Measurements from ENCODE around the gene ZSCAN29.

Gene ZSCAN29

GRCh38 chr15:43383070-43383469 lies 12.2 kb upstream of the ZSCAN29 start:
- Mint-ChIP-seq H3K27ac (no peak overlapping the region), H3K36me3 (ENCODE audit: insufficient read depth) (peaks cover 67% of the 10 kb centered on the region), H3K27me3 (no peaks in the 10 kb centered on the region), H3K4me1 (ENCODE audit: low read depth in 2 of 2) (no peaks in the 10 kb centered on the region), H3K4me3 (no peak overlapping the region), H3K9me3 (no peaks in the 10 kb centered on the region)
- DNase-seq (no peak), ATAC-seq (replicated peaks) (no peak)

- no peaks in the 10 kb centered on the region for H3K27me3 Mint-ChIP-seq
- no peaks in the 10 kb centered on the region for H3K9me3 Mint-ChIP-seq
- no peak overlapping the region for H3K27ac Mint-ChIP-seq
- H3K36me3 Mint-ChIP-seq (ENCODE audit: insufficient read depth): peaks cover 65% of the 10 kb centered on the region
- no peak for ATAC-seq (replicated peaks)
- DNase-seq: no peak
- no peaks in the 10 kb centered on the region for H3K4me1 Mint-ChIP-seq (ENCODE audit: low read depth in 2 of 2)
- no peak overlapping the region for H3K4me3 Mint-ChIP-seq
Measured at GRCh38 chr15:43382310-43382709, 11.5 kb upstream of the ZSCAN29 start.

- Mint-ChIP-seq H3K27ac (no peak overlapping the region), H3K36me3 (ENCODE audit: insufficient read depth) (peaks cover 47% of the 10 kb centered on the region), H3K9me3 (no peaks in the 10 kb centered on the region), H3K4me3 (no peak overlapping the region), H3K4me1 (ENCODE audit: low read depth in 2 of 2) (peaks cover 5 to 6% of the 10 kb centered on the region in 2 donors), H3K27me3 (no peaks in the 10 kb centered on the region)
- ATAC-seq (replicated peaks) (no peak), DNase-seq (no peak)
Measured at GRCh38 chr15:43378601-43379000, 7.8 kb upstream of the ZSCAN29 start.

- Mint-ChIP-seq H3K9me3 (no peaks in the 10 kb centered on the region), H3K36me3 (ENCODE audit: insufficient read depth) (peaks cover 33% of the 10 kb centered on the region), H3K27ac (no peak overlapping the region), H3K4me1 (ENCODE audit: low read depth in 2 of 2) (peaks cover 17 to 20% of the 10 kb centered on the region in 2 donors), H3K27me3 (no peaks in the 10 kb centered on the region), H3K4me3 (no peak overlapping the region)
- DNase-seq (peak; percentile 17 to 27 (median 22)), ATAC-seq (replicated peaks) (peak; percentile 74)
Measured at GRCh38 chr15:43376017-43376705, 5.3 kb upstream of the ZSCAN29 start.

- Mint-ChIP-seq H3K4me3 (peak overlapping the region; percentile 93), H3K4me1 (ENCODE audit: low read depth in 2 of 2) (peaks cover 34 to 41% of the 10 kb centered on the region in 2 donors), H3K27ac (peak overlapping the region; percentile 83 to 91), H3K36me3 (ENCODE audit: insufficient read depth) (peaks cover 13% of the 10 kb centered on the region), H3K9me3 (peaks cover 0 to 31% of the 10 kb centered on the region in 2 donors), H3K27me3 (no peaks in the 10 kb centered on the region)
- DNase-seq: no peak
- ATAC-seq (replicated peaks): peak; percentile 61
Measured at GRCh38 chr15:43370310-43370974, 401 bp downstream of the ZSCAN29 start.

GRCh38 chr15:43361313-43361903 lies 9.4 kb downstream of the ZSCAN29 start:
- peaks cover 0 to 2% of the 10 kb centered on the region in 2 donors for H3K4me1 Mint-ChIP-seq (ENCODE audit: low read depth in 2 of 2)
- no peak overlapping the region for H3K27ac Mint-ChIP-seq
- peaks cover 11% of the 10 kb centered on the region for H3K36me3 Mint-ChIP-seq (ENCODE audit: insufficient read depth)
- DNase-seq (no peak), ATAC-seq (replicated peaks) (no peak)
- no peaks in the 10 kb centered on the region for H3K27me3 Mint-ChIP-seq
- H3K4me3 Mint-ChIP-seq: no peak overlapping the region
- H3K9me3 Mint-ChIP-seq: peaks cover 9 to 23% of the 10 kb centered on the region in 2 donors

- ATAC-seq (replicated peaks) (no peak), DNase-seq (no peak)
- Mint-ChIP-seq H3K27ac (no peak overlapping the region), H3K4me1 (ENCODE audit: low read depth in 2 of 2) (peaks cover 0 to 2% of the 10 kb centered on the region in 2 donors), H3K4me3 (no peak overlapping the region), H3K27me3 (no peaks in the 10 kb centered on the region), H3K36me3 (ENCODE audit: insufficient read depth) (peaks cover 11% of the 10 kb centered on the region), H3K9me3 (peaks cover 9 to 18% of the 10 kb centered on the region in 2 donors)
Measured at GRCh38 chr15:43360821-43361220, 10.0 kb downstream of the ZSCAN29 start.

GRCh38 chr15:43352693-43353382 lies 18.0 kb downstream of the ZSCAN29 start:
- DNase-seq (no peak), ATAC-seq (replicated peaks) (no peak)
- H3K4me3 Mint-ChIP-seq: no peak overlapping the region
- H3K36me3 Mint-ChIP-seq (ENCODE audit: insufficient read depth): no peaks in the 10 kb centered on the region
- no peak overlapping the region for H3K27ac Mint-ChIP-seq
- no peaks in the 10 kb centered on the region for H3K9me3 Mint-ChIP-seq
- H3K27me3 Mint-ChIP-seq: no peaks in the 10 kb centered on the region
- no peaks in the 10 kb centered on the region for H3K4me1 Mint-ChIP-seq (ENCODE audit: low read depth in 2 of 2)

- Mint-ChIP-seq H3K9me3 (no peaks in the 10 kb centered on the region), H3K27ac (no peak overlapping the region), H3K36me3 (ENCODE audit: insufficient read depth) (peaks cover 4% of the 10 kb centered on the region), H3K27me3 (no peaks in the 10 kb centered on the region), H3K4me1 (ENCODE audit: low read depth in 2 of 2) (no peaks in the 10 kb centered on the region), H3K4me3 (no peak overlapping the region)
- no peak for DNase-seq
- no peak for ATAC-seq (replicated peaks)
Measured at GRCh38 chr15:43347114-43347513, 23.7 kb downstream of the ZSCAN29 start.

GRCh38 chr15:43346305-43346704 lies 24.5 kb downstream of the ZSCAN29 start:
- peaks cover 4% of the 10 kb centered on the region for H3K36me3 Mint-ChIP-seq (ENCODE audit: insufficient read depth)
- H3K27ac Mint-ChIP-seq: no peak overlapping the region
- H3K4me1 Mint-ChIP-seq (ENCODE audit: low read depth in 2 of 2): no peaks in the 10 kb centered on the region
- no peaks in the 10 kb centered on the region for H3K9me3 Mint-ChIP-seq
- ATAC-seq (replicated peaks): no peak
- no peak overlapping the region for H3K4me3 Mint-ChIP-seq
- DNase-seq: no peak
- no peaks in the 10 kb centered on the region for H3K27me3 Mint-ChIP-seq

- DNase-seq: no peak
- H3K27ac Mint-ChIP-seq: peak overlapping the region; percentile 98 to 99
- peak overlapping the region; percentile 93 to 94 for H3K4me3 Mint-ChIP-seq
- no peaks in the 10 kb centered on the region for H3K27me3 Mint-ChIP-seq
- ATAC-seq (replicated peaks): peak; percentile 5
- H3K4me1 Mint-ChIP-seq (ENCODE audit: low read depth in 2 of 2): peaks cover 12 to 13% of the 10 kb centered on the region in 2 donors
- peaks cover 0 to 10% of the 10 kb centered on the region in 2 donors for H3K9me3 Mint-ChIP-seq
- peaks cover 26% of the 10 kb centered on the region for H3K36me3 Mint-ChIP-seq (ENCODE audit: insufficient read depth)
Measured at GRCh38 chr15:43330780-43331087, 40.1 kb downstream of the ZSCAN29 start.

GRCh38 chr15:43329960-43330779 lies 40.7 kb downstream of the ZSCAN29 start, which contains the start of gene LCMT2:
TSS of gene LCMT2 (minus strand) at chr15:43330573. CDS start at chr15:43330489, 84 bp downstream.
- peaks cover 26% of the 10 kb centered on the region for H3K36me3 Mint-ChIP-seq (ENCODE audit: insufficient read depth)
- ATAC-seq (replicated peaks): peak; percentile 90

More at GRCh38 chr15:43329960-43330779, 40.7 kb downstream of the ZSCAN29 start, which contains the start of gene LCMT2:
- peak; percentile 87 to 90 (median 88) for DNase-seq
- H3K27me3 Mint-ChIP-seq: no peaks in the 10 kb centered on the region
- H3K27ac Mint-ChIP-seq: peak within 1 kb of the TSS; percentile 98 to 99
- H3K9me3 Mint-ChIP-seq: peaks cover 0 to 10% of the 10 kb centered on the region in 2 donors
- peak within 1 kb of the TSS; percentile 93 to 94 for H3K4me3 Mint-ChIP-seq
- H3K4me1 Mint-ChIP-seq (ENCODE audit: low read depth in 2 of 2): peaks cover 12 to 14% of the 10 kb centered on the region in 2 donors
